H1 (cell line): Measurements from ENCODE around the gene NHSL2.

ENCODE experiments used
- CBX5 ChIP-seq: fragments of 300-800, 300-1000 bp; sonication (generic); IDR thresholded peaks from 2 replicates; pipeline ENCODE4 v1.7.1; 2016; ENCODE audit warnings: antibody characterized with exemption, low read length, low read depth
- CTCF ChIP-seq, 3 experiments: IDR thresholded peaks; 1 replicate in 2 of 3; 2 replicates in 1 of 3; pipeline versions ENCODE4 v1.5.1 to v1.6.1; 2011; ENCODE audit warnings: low read length in 3 of 3, mild to moderate bottlenecking in 3 of 3, inconsistent platforms in 2 of 3, low read depth in 1 of 3, moderate library complexity in 1 of 3; ENCODE audit not compliant: insufficient read depth in 1 of 3; ENCODE audit errors: control extremely low read depth in 1 of 3
- EZH2 ChIP-seq: fragments of 200-600 bp; sonication (generic); IDR thresholded peaks from 2 replicates; pipeline ENCODE4 v1.7.1; 2012; ENCODE audit warnings: low read depth, mild to moderate bottlenecking, moderate library complexity, low read length, inconsistent platforms; ENCODE audit not compliant: severe bottlenecking
- MAFK ChIP-seq: IDR thresholded peaks from 2 replicates; pipeline ENCODE4 v1.6.1; 2012; ENCODE audit warnings: low read depth, mild to moderate bottlenecking, improper control_type of control experiment, low read length
- POLR2A ChIP-seq, 2 experiments: IDR thresholded peaks; 1 replicate in 1 of 2; 2 replicates in 1 of 2; pipeline ENCODE4 v1.6.1; 2011; ENCODE audit warnings: low read depth in 2 of 2, low read length in 2 of 2, mild to moderate bottlenecking in 2 of 2; ENCODE audit errors: control extremely low read depth in 1 of 2
- POU5F1 ChIP-seq: IDR thresholded peaks from 2 replicates; pipeline ENCODE4 v1.6.1; 2011; ENCODE audit warnings: low read depth, mild to moderate bottlenecking, low read length, moderate library complexity
- RAD21 ChIP-seq, 2 experiments: IDR thresholded peaks in 1 of 2; conservative IDR thresholded peaks in 1 of 2; 2 replicates each; pipeline ENCODE4 v1.6.1; 2011; ENCODE audit warnings: low read depth in 2 of 2, low read length in 2 of 2, improper control_type of control experiment in 1 of 2, inconsistent platforms in 1 of 2, mild to moderate bottlenecking in 1 of 2, moderate library complexity in 1 of 2
- RFX5 ChIP-seq: IDR thresholded peaks from 2 replicates; pipeline ENCODE4 v1.6.1; 2011; ENCODE audit warnings: low read depth, low read length, improper control_type of control experiment, borderline replicate concordance
- SIN3A ChIP-seq, 2 experiments: IDR thresholded peaks in 1 of 2; conservative IDR thresholded peaks in 1 of 2; 2 replicates each; pipeline ENCODE4 v1.6.1; 2011 to 2012; ENCODE audit warnings: low read length in 2 of 2, improper control_type of control experiment in 1 of 2, low read depth in 1 of 2, mild to moderate bottlenecking in 1 of 2
- SP1 ChIP-seq: IDR thresholded peaks from 2 replicates; pipeline ENCODE4 v1.6.1; 2011; ENCODE audit warnings: low read depth, low read length
- SUZ12 ChIP-seq: fragments of 200-600 bp; sonication (generic); IDR thresholded peaks from 2 replicates; pipeline ENCODE4 v1.6.1; 2012; ENCODE audit warnings: mild to moderate bottlenecking, inconsistent platforms, low read length, moderate library complexity, mixed read lengths
- TCF12 ChIP-seq: IDR thresholded peaks from 2 replicates; pipeline ENCODE4 v1.6.1; 2011; ENCODE audit warnings: low read depth, mild to moderate bottlenecking, low read length

- TF ChIP-seq SUZ12 (no peak), RFX5 (no peak), SP1 (no peak), CTCF (IDR thresholded peaks at IDR 0.05; ENCODE audit: control extremely low read depth in 1 of 3, insufficient read depth in 1 of 3, low read depth in 1 of 3, low read length in 3 of 3) (no peak), EZH2 (no peak), RAD21 (IDR thresholded peaks at IDR 0.05 in 1 of 2, conservative IDR thresholded peaks at IDR 0.05 in 1 of 2; ENCODE audit: low read depth in 2 of 2, low read length in 2 of 2) (no peak), CBX5 (no peak), POLR2A (IDR thresholded peaks at IDR 0.05; ENCODE audit: control extremely low read depth in 1 of 2, low read depth in 2 of 2, low read length in 2 of 2) (no peak), POU5F1 (no peak), TCF12 (no peak), MAFK (no peak), SIN3A (conservative IDR thresholded peaks at IDR 0.05 in 1 of 2, IDR thresholded peaks at IDR 0.05 in 1 of 2; ENCODE audit: low read depth in 1 of 2, low read length in 2 of 2) (no peak)
These were observed 2.3 kb upstream of the NHSL2 start for GRCh38 chrX:71908387-71908786.
